K562 (cell line): ENCODE results near the gene MTERF2. TPM values are rescaled to one million over a fixed set of nuclear protein-coding genes. Genes with fewer than 3 reads are reported as not detected.

Experiments used
- CHCHD3 ChIP-seq: fragments of 250-450 bp; sonication (Bioruptor Pico); IDR thresholded peaks from 2 replicates; pipeline ENCODE4 v2.1.2; 2022; ENCODE audit warnings: mild to moderate bottlenecking
- E2F8 ChIP-seq: fragments of 450-650 bp; IDR thresholded peaks from 2 replicates; pipeline ENCODE4 v1.7.1; 2018; ENCODE audit warnings: mild to moderate bottlenecking, low read depth; ENCODE audit not compliant: partially characterized antibody
- FOXA3 ChIP-seq, 2 experiments: fragments of 450-650 bp in 1 of 2; sonication (generic) in 1 of 2; formaldehyde crosslinking; IDR thresholded peaks in 1 of 2; conservative IDR thresholded peaks in 1 of 2; 2 replicates each; pipeline versions ENCODE4 v1.4.0 to v1.8.0; 2020 to 2022; ENCODE audit warnings: mild to moderate bottlenecking in 2 of 2, missing genetic modification reagents in 1 of 2
- GTF2A2 ChIP-seq: IDR thresholded peaks from 2 replicates; pipeline ENCODE4 v1.6.1; 2016; ENCODE audit warnings: mild to moderate bottlenecking, missing genetic modification characterization, missing compliant biosample characterization
- MIER1 ChIP-seq: fragments of 450-650 bp; IDR thresholded peaks from 2 replicates; pipeline ENCODE4 v1.6.1; 2016; ENCODE audit warnings: antibody characterized with exemption, mild to moderate bottlenecking, low read depth
- PHB ChIP-seq: fragments of 250-450 bp; sonication (Bioruptor Pico); IDR thresholded peaks from 2 replicates; pipeline ENCODE4 v1.5.0; 2021
- SMARCA4 ChIP-seq: fragments of 450-650 bp; IDR thresholded peaks from 2 replicates; pipeline ENCODE4 v1.6.1; 2016
- ZNF639 ChIP-seq, 2 experiments: fragments of 200-800 bp in 1 of 2; sonication (Bioruptor generic) in 1 of 2; sonication (generic) in 1 of 2; formaldehyde crosslinking in 1 of 2; IDR thresholded peaks in 1 of 2; conservative IDR thresholded peaks in 1 of 2; 2 replicates each; pipeline versions ENCODE4 v1.5.0 to v1.6.1; 2016 to 2020; ENCODE audit warnings: missing compliant biosample characterization in 1 of 2, missing genetic modification characterization in 1 of 2, missing genetic modification reagents in 1 of 2
- polyA plus RNA-seq, 8 experiments: library from polyadenylated mRNA; depleted of rRNA in 4 of 8; stranded (reverse) in 5 of 8; unstranded in 3 of 8; fragments of >200 nt; fragmentation: Nextera tagmentation in 2 of 8; fragmentation: Illumina TruSeq in 1 of 8; extraction: Ambion mirVana in 2 of 8; extraction: Trizol in 1 of 8; gene quantifications; 2 replicates each; pipeline versions ENCODE4 v1.2.1 to v1.2.3, GENCODE V29; 2011 to 2014; ENCODE audit warnings: inconsistent platforms in 1 of 8, missing spikeins in 1 of 8
- total RNA-seq, 7 experiments: library from RNA; depleted of rRNA in 6 of 7; stranded (reverse); fragments of >200 nt in 6 of 7; fragmentation: Illumina TruSeq in 2 of 7; extraction: Trizol in 2 of 7; gene quantifications; 2 replicates each; pipeline versions ENCODE4 v1.2.1 to v1.2.3, GENCODE V29; 2011 to 2021; ENCODE audit warnings: low replicate concordance in 1 of 7
- TF ChIP-seq, protein P1 (sequence below): fragments of 450-650 bp; IDR thresholded peaks from 2 replicates; pipeline ENCODE4 v1.6.1; 2016; ENCODE audit warnings: low read depth

The MTERF2 gene
- total and polyA plus RNA-seq, 9 of the 15 experiments (the other 6 are each of a cell fraction or from before 2014, with no cell fraction given) = 10.0 to 63.2 (median 33.2) TPM

- TF ChIP-seq ZNF639 (CRISPR knock-in tag; conservative IDR thresholded peaks at IDR 0.05 in 1 of 2, IDR thresholded peaks at IDR 0.05 in 1 of 2) (0 out of 4 replicates have a peak, but pooled peaks of 1 of the 2 experiments have one; percentile 39), CHCHD3 (CRISPR knock-in tag) (no peak), MIER1 (0 out of 2 replicates have a peak, but pooled peaks have one; percentile 24), GTF2A2 (tag) (0 out of 2 replicates have a peak, but pooled peaks have one; percentile 41), FOXA3 (CRISPR knock-in tag; conservative IDR thresholded peaks at IDR 0.05 in 1 of 2, IDR thresholded peaks at IDR 0.05 in 1 of 2) (peak in 1 of 2 experiments; percentile 32; a peak in 1 of 4 replicates), SMARCA4 (0 out of 2 replicates have a peak, but pooled peaks have one; percentile 22), E2F8 (no peak), PHB (CRISPR knock-in tag) (no peak)
- TF ChIP-seq, protein P1, sequence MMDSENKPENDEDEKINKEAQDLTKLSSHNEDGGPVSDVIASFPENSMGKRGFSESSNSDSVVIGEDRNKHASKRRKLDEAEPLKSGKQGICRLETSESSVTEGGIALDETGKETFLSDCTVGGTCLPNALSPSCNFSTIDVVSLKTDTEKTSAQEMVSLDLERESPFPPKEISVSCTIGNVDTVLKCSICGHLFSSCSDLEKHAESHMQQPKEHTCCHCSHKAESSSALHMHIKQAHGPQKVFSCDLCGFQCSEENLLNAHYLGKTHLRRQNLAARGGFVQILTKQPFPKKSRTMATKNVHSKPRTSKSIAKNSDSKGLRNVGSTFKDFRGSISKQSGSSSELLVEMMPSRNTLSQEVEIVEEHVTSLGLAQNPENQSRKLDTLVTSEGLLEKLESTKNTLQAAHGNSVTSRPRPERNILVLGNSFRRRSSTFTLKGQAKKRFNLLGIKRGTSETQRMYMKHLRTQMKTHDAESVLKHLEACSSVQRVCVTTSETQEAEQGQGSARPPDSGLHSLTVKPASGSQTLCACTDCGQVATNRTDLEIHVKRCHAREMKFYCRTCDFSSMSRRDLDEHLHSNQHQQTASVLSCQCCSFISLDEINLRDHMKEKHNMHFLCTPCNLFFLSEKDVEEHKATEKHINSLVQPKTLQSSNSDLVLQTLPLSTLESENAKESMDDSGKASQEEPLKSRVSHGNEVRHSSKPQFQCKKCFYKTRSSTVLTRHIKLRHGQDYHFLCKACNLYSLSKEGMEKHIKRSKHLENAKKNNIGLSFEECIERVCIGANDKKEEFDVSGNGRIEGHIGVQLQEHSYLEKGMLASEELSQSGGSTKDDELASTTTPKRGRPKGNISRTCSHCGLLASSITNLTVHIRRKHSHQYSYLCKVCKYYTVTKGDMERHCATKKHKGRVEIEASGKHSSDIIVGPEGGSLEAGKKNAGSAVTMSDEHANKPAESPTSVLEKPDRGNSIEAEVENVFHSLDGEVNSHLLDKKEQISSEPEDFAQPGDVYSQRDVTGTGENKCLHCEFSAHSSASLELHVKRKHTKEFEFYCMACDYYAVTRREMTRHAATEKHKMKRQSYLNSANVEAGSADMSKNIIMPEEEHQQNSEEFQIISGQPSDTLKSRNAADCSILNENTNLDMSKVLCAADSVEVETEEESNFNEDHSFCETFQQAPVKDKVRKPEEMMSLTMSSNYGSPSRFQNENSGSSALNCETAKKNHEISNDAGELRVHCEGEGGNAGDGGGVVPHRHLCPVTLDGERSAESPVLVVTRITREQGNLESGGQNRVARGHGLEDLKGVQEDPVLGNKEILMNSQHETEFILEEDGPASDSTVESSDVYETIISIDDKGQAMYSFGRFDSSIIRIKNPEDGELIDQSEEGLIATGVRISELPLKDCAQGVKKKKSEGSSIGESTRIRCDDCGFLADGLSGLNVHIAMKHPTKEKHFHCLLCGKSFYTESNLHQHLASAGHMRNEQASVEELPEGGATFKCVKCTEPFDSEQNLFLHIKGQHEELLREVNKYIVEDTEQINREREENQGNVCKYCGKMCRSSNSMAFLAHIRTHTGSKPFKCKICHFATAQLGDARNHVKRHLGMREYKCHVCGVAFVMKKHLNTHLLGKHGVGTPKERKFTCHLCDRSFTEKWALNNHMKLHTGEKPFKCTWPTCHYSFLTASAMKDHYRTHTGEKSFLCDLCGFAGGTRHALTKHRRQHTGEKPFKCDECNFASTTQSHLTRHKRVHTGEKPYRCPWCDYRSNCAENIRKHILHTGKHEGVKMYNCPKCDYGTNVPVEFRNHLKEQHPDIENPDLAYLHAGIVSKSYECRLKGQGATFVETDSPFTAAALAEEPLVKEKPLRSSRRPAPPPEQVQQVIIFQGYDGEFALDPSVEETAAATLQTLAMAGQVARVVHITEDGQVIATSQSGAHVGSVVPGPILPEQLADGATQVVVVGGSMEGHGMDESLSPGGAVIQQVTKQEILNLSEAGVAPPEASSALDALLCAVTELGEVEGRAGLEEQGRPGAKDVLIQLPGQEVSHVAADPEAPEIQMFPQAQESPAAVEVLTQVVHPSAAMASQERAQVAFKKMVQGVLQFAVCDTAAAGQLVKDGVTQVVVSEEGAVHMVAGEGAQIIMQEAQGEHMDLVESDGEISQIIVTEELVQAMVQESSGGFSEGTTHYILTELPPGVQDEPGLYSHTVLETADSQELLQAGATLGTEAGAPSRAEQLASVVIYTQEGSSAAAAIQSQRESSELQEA = 0 out of 2 replicates have a peak, but pooled peaks have one; percentile 47
These were observed 32.2 kb downstream of the MTERF2 start (continued) for GRCh38 chr12:106954462-106955376.
